Stimulated activated CD4-positive, alpha-beta T cell treated with anti-CD3 and anti-CD28 coated beads, Interleukin-15, amount 100 ng/mL, for 48 hours (primary cell): Measurements from ENCODE around the gene CCT7.
A peak's percentile ranks its signal among the peaks of the same experiment; 100 is the strongest.

ENCODE experiments used
- DNase-seq, 2 donors: peaks; one replicate each; pipeline ENCODE4 v3.0.0-alpha.2; 2020; ENCODE audit warnings: low read depth in 2 of 2

The CCT7 gene

GRCh38 chr2:73225513-73226360 lies 8.4 kb upstream of the CCT7 start:
- DNase-seq = no peak

- DNase-seq = no peak
Measured at GRCh38 chr2:73227086-73227485, 7.0 kb upstream of the CCT7 start.

DNA sequence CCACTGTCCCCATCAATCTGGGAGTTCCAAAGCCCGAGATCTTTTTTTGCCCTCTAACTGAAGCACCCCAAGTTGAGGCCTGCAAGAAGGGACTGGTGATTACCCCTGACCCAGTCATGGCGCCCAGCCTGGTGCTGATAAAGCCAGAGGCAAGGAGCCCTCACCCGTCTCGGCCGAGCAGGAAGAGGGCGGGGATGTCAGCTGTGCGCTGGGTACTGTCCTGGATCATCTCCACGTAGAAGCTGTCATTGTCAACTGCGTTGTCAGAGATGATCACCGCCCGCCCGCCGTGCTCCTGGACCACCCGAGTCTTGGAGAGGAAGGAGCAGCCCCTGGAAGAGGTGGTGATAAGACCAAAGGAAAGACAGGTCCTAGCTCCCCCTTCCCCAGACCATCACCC lies 5.5 kb upstream of the CCT7 start:
- DNase-seq = no peak

- peak in 1 of 2 donors; percentile 25 for DNase-seq
Measured at GRCh38 chr2:73232403-73233153, 1.5 kb upstream of the CCT7 start.

DNA sequence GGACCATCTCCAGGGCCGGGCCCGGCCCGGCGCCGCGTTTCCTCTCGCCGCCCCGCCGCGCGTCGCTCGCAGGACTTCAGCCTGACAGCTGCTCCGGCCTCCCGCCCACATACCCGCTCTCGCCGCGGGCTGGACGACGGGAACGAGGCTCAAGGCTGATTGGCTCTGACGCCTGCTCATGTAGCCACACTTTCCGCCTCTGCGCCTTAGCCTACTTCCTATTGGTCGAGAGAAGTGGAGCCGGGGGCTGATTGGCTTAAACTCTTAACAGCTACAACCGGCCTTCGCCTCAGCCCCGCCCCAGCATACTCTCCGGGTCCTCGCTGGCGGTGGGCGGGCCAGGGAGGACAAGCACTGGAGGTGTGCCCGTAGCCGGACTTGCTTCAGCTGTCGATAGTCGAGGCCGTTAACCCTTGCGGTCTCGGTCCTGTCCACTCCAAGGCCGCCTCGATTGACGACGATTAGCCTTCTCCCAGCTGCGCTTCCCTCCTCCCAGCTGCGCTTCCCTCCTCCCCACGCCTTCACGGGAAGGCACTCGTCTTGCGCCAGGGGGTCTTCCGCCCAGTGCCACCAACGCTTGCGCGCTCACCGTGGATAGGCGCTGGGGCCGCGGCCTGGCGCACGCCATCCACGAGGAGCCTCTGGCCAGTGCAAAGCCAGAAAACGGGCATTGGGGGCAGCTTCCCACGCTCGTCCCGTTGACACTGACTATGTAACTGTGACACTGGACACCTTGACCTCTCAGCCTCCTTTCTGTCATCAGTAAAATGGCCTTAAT lies 765 bp upstream of the CCT7 start, which contains the start of gene PRADC1:
Gene PRADC1 (minus strand): TSS at position 86 of the 778 bp plus-strand sequence. CDS start 79 bp downstream, at position 7.
- DNase-seq = peak; percentile 91 to 92

DNA sequence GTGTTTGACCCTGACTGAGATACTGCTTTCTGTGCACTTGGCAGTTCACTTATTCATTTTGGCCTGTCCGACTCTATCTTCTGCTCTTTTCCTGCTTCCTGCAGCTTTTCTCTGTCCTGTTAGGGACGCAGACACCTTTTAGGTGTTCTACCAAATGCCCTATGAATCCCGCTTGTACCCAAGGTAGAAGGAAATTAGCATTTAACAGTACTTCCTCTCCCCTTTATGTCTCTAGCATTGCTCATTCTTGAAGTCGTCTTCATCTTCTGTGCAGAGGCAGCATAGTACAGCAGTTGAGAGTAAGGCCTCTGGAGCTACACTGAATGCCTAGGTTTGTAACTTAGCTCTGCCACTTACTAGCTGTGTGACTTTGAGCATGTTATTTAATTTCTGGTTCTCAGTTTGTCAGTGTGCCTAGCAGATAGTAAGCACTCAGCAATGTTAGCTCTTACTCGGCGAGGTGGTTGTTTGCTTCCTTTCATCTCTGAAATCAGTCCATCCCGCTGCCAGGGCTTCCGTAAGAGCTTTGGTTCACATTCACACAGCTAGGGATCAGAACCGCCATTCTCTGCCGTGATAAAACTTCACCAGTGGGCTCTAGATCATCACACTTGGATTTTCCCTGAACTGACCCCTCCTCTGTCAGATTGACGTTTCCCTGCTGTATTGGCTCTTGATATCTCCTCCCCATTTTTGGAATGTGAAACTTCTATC lies 1.4 kb downstream of the CCT7 start:
- no peak for DNase-seq

- no peak for DNase-seq
Measured at GRCh38 chr2:73237168-73237567, 3.1 kb downstream of the CCT7 start.

DNA sequence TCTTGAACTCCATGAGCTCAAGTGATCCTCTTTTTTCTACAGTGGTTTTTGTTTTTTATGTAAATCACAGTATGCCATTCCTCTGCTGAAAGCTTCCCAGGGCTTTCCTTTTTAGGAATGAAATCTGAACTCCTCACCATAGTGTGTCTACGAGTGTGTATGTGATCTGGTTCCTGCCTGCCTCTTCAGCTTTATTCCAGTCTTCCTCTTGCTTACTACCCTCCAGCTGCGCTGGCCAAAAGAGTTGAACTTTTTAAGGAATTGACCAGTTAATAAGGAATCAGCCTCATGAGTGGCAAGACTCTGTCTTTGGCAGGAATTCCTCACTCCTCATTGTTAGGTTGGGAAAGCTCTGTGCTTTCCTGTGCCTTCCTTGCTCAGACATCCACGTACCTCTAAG lies 4.0 kb downstream of the CCT7 start:
- no peak for DNase-seq

- DNase-seq = no peak
Measured at GRCh38 chr2:73238976-73239375, 4.9 kb downstream of the CCT7 start.

DNA sequence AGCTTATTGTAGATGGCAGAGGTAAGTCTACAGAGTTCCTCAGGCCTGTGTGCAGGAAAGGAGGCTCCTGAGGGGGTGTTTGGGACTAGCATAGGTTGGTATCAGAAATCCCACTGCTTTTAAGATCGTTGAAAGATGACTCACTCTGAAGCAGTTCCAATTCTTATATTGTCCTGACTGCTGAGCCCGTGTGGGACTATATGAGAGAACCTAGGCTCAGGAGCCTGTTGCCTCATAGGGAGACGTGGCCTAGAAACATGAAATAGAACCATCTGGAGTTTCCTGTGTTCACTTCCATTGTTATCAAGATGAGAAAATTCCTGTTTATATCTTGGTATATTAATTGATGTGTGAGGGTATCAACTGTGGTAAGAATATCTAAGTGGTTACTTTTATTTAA lies 5.7 kb downstream of the CCT7 start:
- no peak for DNase-seq

DNA sequence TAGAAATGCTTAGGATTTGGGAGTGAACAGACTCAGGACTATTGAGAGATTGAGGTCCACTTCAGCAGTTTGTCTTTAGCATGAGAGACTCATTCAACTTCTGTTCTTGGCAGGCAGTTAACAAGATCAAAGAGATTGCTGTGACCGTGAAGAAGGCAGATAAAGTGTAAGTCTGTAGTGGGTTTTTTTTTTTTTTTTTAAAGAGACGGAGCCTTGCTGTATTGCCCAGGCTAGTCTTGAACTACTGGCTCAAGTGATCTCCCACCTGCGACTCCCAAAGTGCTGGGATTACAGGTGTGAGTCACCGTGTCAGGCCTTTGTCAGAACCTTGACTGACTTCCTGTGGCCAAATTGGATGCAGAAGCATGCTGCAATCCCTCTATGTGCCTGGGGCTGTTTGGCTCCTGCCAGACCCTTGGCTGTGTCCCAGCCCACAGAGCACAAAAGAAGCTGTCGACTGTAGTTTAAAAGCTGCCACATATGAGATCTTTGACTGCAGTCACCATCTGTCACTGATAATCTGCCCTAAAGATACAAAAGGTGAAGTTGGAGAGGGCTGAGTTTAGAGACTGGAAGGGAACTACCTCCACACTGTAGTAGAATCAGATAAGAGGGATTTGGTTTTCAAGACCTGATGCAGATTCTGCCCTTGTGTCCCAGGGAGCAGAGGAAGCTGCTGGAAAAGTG lies 9.9 kb downstream of the CCT7 start:
- DNase-seq = no peak

GRCh38 chr2:73244580-73244979 lies 10.5 kb downstream of the CCT7 start:
- DNase-seq = no peak

- no peak for DNase-seq
Measured at GRCh38 chr2:73246850-73247249, 12.7 kb downstream of the CCT7 start.

DNA sequence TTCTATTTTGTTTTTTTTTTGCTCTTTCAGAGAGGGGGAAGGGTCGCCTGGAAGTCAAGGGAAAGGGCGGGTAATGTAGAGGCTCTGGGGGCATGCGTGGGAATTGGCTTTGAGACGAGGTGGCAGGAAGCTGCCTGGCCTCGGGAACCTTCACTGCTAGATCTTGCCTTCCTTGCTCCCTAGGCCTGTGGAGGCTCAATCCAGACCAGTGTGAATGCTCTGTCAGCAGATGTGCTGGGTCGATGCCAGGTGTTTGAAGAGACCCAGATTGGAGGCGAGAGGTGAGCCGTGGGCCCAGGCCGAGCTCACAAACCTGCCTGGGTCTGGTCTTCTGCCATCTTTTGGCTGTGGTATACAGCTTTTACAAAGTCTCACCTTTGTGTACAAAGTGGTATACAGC lies 15.5 kb downstream of the CCT7 start:
- no peak for DNase-seq

DNA sequence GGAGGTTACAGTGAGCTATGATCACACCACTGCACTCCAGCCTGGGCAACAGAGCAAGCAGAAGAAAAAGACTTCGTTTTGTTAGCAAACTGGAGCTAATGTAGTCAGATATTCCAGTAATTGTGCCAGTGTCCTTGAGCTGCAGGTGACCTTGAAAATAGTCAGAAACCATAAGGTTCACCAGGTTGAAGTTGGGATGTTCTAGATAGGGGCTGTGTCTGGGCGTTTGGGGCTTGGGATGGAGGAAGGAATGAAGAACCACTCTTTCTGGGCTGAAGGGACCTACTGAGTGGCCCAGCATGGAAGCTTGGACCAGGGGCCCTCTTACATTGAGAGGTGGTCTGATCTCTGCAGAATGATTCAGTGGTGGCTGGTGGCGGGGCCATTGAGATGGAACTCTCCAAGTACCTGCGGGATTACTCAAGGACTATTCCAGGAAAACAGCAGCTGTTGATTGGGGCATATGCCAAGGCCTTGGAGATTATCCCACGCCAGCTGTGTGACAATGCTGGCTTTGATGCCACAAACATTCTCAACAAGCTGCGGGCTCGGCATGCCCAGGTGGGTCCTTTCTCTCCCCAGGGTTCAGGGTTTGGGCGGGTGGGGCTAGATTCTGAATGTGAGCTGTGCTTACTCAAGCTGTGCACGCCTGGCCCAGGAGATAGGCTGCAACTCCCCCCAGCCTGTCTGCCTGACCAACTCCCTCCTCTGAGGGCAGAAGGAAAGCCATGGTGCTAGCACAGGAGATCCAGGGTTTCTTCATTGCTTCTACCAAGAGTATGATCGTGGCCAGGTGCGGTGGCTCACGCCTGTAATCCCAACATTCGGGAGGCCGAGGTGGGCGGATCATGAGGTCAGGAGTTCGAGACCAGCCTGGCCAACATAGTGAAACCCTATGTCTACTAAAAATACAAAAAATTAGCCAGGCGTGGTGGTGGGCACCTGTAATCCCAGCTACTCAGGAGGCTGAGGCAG lies 17.1 kb downstream of the CCT7 start:
- DNase-seq = no peak

GRCh38 chr2:73252238-73253027 lies 18.3 kb downstream of the CCT7 start:
- DNase-seq = no peak

DNA sequence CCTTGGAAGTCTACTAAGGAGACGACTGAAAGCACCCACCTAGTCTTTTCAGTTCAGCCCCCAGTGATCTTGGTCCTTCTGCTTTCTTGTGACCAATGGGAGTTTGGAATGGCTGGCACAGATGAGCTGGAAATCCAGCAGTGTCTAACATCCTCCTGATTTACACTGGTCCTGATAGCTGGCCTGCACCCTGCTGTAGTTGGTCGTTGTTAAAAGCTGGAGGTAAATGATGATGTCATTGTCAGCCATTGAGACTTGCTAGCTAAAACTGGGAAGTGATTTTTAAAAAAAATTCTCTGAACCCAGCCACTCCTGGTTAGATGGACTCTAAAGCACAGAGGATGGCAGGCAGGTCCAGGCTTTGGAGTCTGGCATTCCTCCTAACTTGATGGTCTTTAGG lies 19.3 kb downstream of the CCT7 start:
- DNase-seq = no peak

DNA sequence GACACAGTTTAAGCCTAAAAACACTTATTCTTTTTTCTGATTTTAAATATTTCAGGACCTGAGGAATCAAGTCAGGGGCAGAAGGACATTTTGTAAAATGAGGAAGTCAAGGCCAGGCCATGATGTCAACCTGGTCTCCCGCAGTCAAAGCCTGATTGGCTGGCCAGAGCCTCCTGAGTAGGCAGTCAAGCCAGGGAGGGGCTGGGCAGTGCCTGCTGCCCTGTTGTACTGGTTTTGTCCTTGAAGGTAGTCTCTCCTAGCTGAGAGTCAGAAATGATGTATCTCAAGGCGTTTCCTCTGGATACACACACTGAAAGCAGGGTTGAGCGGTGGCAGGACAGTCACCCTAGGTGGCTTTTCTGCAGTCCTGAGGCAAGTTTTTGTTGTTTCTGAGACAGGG lies 19.8 kb downstream of the CCT7 start:
- no peak for DNase-seq
